ENCODE data around the gene TUBGCP6.
"Not testable (repeated sequence)": the region's sequence is repeated elsewhere in the genome, so short reads cannot be mapped to it uniquely, and the experiment has no call there.

GRCh38 chr22:50204998-50205397 lies 39.8 kb downstream of the TUBGCP6 start:
- TF ChIP-seq CTCF, POLR2A, POLR2AphosphoS5 (IDR thresholded peaks at IDR 0.05): not testable (repeated sequence)

Measured in stomach (tissue), 4 donors.